Loucy (cell line): ENCODE results near the gene NANOS1.

Experiments used
- H2AFZ ChIP-seq: fragments of 200-600 bp; sonication (generic); 2 replicates; pipeline ENCODE4 v1.6.0; 2016; ENCODE audit warnings: antibody characterized with exemption, mild to moderate bottlenecking, low read length, moderate library complexity
- H3F3A ChIP-seq: fragments of 200-600 bp; 2 replicates; pipeline ENCODE4 v1.6.0; 2016; ENCODE audit warnings: antibody characterized with exemption, low read depth, mild to moderate bottlenecking
- H3K27me3 ChIP-seq: fragments of 200-600 bp; sonication (generic); 2 replicates; pipeline ENCODE4 v1.6.1; 2014; ENCODE audit warnings: low read length, mild to moderate bottlenecking; ENCODE audit not compliant: insufficient read depth, poor library complexity, severe bottlenecking
- H3K36me3 ChIP-seq: fragments of 200-600 bp; sonication (generic); 2 replicates; pipeline ENCODE4 v1.6.1; 2016; ENCODE audit warnings: low read length; ENCODE audit not compliant: insufficient read depth
- H3K4me1 ChIP-seq: fragments of 200-600 bp; sonication (generic); 2 replicates; pipeline ENCODE4 v1.5.1; 2014; ENCODE audit warnings: low read length, mild to moderate bottlenecking; ENCODE audit not compliant: insufficient read depth, poor library complexity, severe bottlenecking
- H3K4me2 ChIP-seq: fragments of 200-600 bp; sonication (generic); 2 replicates; pipeline ENCODE4 v1.6.0; 2014; ENCODE audit warnings: antibody characterized with exemption, low read length, low read depth, mild to moderate bottlenecking; ENCODE audit not compliant: poor library complexity, severe bottlenecking
- H3K4me3 ChIP-seq: fragments of 200-600 bp; sonication (generic); 2 replicates; pipeline ENCODE4 v1.5.1; 2014; ENCODE audit warnings: low read length, mild to moderate bottlenecking, mixed read lengths; ENCODE audit not compliant: poor library complexity, severe bottlenecking
- H3K79me2 ChIP-seq: fragments of 200-600 bp; sonication (generic); 2 replicates; pipeline ENCODE4 v1.6.1; 2014; ENCODE audit warnings: low read length; ENCODE audit not compliant: insufficient read depth
- H3K9ac ChIP-seq: fragments of 200-600 bp; sonication (generic); 2 replicates; pipeline ENCODE4 v1.6.0; 2014; ENCODE audit warnings: mild to moderate bottlenecking, low read depth, low read length, moderate library complexity; ENCODE audit not compliant: poor library complexity, severe bottlenecking
- H3K9me2 ChIP-seq: fragments of 200-600 bp; sonication (generic); replicated peaks from 2 replicates; pipeline ENCODE4 v1.6.1; 2016; ENCODE audit warnings: low read depth, low read length, mixed read lengths
- H3K9me3 ChIP-seq: fragments of 200-600 bp; sonication (generic); 2 replicates; pipeline ENCODE4 v1.6.1; 2014; ENCODE audit warnings: mild to moderate bottlenecking, antibody characterized with exemption, low read length, low read depth; ENCODE audit not compliant: insufficient read depth
- H4K20me1 ChIP-seq: fragments of 200-600 bp; sonication (generic); 2 replicates; pipeline ENCODE4 v1.6.0; 2014; ENCODE audit warnings: antibody characterized with exemption, low read length, mild to moderate bottlenecking; ENCODE audit not compliant: insufficient read depth, poor library complexity, severe bottlenecking
- CTCF ChIP-seq: fragments of 200-600 bp; sonication (generic); conservative IDR thresholded peaks from 2 replicates; pipeline ENCODE4 v1.5.1; 2014; ENCODE audit warnings: mild to moderate bottlenecking, antibody characterized with exemption, low read length
- EZH2phosphoT487 ChIP-seq: fragments of 200-600 bp; IDR thresholded peaks from 2 replicates; pipeline ENCODE4 v1.6.1; 2018; ENCODE audit warnings: antibody characterized with exemption, mild to moderate bottlenecking, moderate library complexity, borderline replicate concordance

NANOS1 gene

GRCh38 chr10:119039161-119039560, 9.6 kb downstream of the NANOS1 start:
- no peak overlapping the region for H3K4me2 ChIP-seq
- peaks cover 4% of the 10 kb centered on the region; the same call in 1 of the 2 replicates for H3F3A ChIP-seq
- H4K20me1 ChIP-seq: peaks cover 12% of the 10 kb centered on the region
- H3K4me3 ChIP-seq: no peak overlapping the region
- no peaks in the 10 kb centered on the region for H3K9me2 ChIP-seq
- H3K9me3 ChIP-seq: no peaks in the 10 kb centered on the region
- no peaks in the 10 kb centered on the region for H3K4me1 ChIP-seq
- H3K9ac ChIP-seq: no peak overlapping the region
- TF ChIP-seq CTCF (no peak), EZH2phosphoT487 (no peak)
- peaks cover 20% of the 10 kb centered on the region for H3K79me2 ChIP-seq
- H3K27me3 ChIP-seq: no peaks in the 10 kb centered on the region
- H2AFZ ChIP-seq: no peak overlapping the region
- peaks cover 90% of the 10 kb centered on the region for H3K36me3 ChIP-seq

GRCh38 chr10:119041326-119041725, 11.8 kb downstream of the NANOS1 start:
- no peaks in the 10 kb centered on the region for H3K27me3 ChIP-seq
- TF ChIP-seq EZH2phosphoT487: no peak
- no peak for TF ChIP-seq CTCF
- H3K9me2 ChIP-seq: no peaks in the 10 kb centered on the region
- peaks cover 8% of the 10 kb centered on the region for H4K20me1 ChIP-seq
- no peak overlapping the region for H3K4me2 ChIP-seq
- H3K4me3 ChIP-seq: no peak overlapping the region
- peaks cover 25% of the 10 kb centered on the region for H3K79me2 ChIP-seq
- H3K36me3 ChIP-seq: peaks cover 94% of the 10 kb centered on the region
- H3K9me3 ChIP-seq: no peaks in the 10 kb centered on the region
- H3F3A ChIP-seq: no peaks in the 10 kb centered on the region
- no peak overlapping the region for H2AFZ ChIP-seq
- H3K9ac ChIP-seq: no peak overlapping the region
- H3K4me1 ChIP-seq: no peaks in the 10 kb centered on the region

- Histone ChIP-seq H2AFZ (no peak overlapping the region), H3K36me3 (peaks cover 94% of the 10 kb centered on the region), H3K9ac (no peak overlapping the region), H3K27me3 (no peaks in the 10 kb centered on the region), H3K4me3 (no peak overlapping the region), H3K4me1 (no peaks in the 10 kb centered on the region), H3K9me2 (no peaks in the 10 kb centered on the region), H4K20me1 (peaks cover 13% of the 10 kb centered on the region), H3K4me2 (no peak overlapping the region), H3K79me2 (peaks cover 33% of the 10 kb centered on the region), H3F3A (no peaks in the 10 kb centered on the region), H3K9me3 (no peaks in the 10 kb centered on the region)
- no peak for TF ChIP-seq CTCF
- no peak for TF ChIP-seq EZH2phosphoT487
These were observed 12.7 kb downstream of the NANOS1 start for GRCh38 chr10:119042169-119042568.
